Mesothelial cell of epicardium (in vitro differentiated cells): ENCODE results near the gene TMEM9. TPM values are rescaled to one million over a fixed set of nuclear protein-coding genes. Genes with fewer than 3 reads are reported as not detected.

Source experiments
- DNase-seq, 2 experiments: peaks; one replicate each; pipeline ENCODE4 v3.0.0; 2021; ENCODE audit warnings: low spot score in 2 of 2; ENCODE audit not compliant: unreplicated experiment in 2 of 2
- H3K27ac Mint-ChIP-seq: 2 replicates; pipeline ENCODE4 v1.8.0; 2021; ENCODE audit warnings: mixed read lengths
- H3K27me3 Mint-ChIP-seq: 2 replicates; pipeline ENCODE4 v1.8.0; 2021; ENCODE audit warnings: low read depth, mixed read lengths
- H3K36me3 Mint-ChIP-seq: 2 replicates; pipeline ENCODE4 v1.8.0; 2021; ENCODE audit warnings: mixed read lengths
- H3K4me1 Mint-ChIP-seq: 2 replicates; pipeline ENCODE4 v1.8.0; 2021; ENCODE audit warnings: mixed read lengths
- H3K4me3 Mint-ChIP-seq: 2 replicates; pipeline ENCODE4 v1.8.0; 2021; ENCODE audit warnings: mild to moderate bottlenecking, moderate library complexity, mixed read lengths
- H3K9me3 Mint-ChIP-seq: 2 replicates; pipeline ENCODE4 v1.8.0; 2021; ENCODE audit warnings: mixed read lengths
- total RNA-seq: library from RNA; stranded (reverse); gene quantifications from 3 replicates; pipeline ENCODE4 v1.2.1, GENCODE V29; 2021
- TF ChIP-seq, protein P1 (sequence below): fragments of 200-600 bp; sonication (generic); IDR thresholded peaks from one replicate; pipeline ENCODE4 v1.5.0; 2021; ENCODE audit warnings: antibody characterized with exemption; ENCODE audit not compliant: unreplicated experiment

The TMEM9 gene
- total RNA-seq, 1 donor from 2014 or later: 133 TPM

DNA sequence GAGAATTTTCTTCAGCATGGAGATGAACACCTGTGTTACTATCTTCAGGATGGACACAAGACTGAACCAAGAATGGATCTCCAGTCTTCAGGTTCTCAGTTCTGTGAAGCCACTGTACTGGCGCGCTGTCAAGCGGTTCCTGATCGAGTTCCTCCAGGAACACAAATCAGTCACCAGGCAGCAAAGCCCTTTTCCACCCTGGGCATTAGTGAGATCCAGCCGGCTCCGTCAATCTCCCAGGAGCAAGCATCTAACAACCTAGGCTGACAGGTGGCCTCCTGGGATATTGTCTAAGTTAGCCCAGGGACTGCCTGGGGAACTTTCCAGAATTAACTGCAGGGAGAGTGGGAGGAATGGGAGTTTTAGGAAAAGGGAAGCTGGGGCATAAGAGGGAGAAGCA lies 26.6 kb upstream of the TMEM9 start:
- no peak for DNase-seq
- Mint-ChIP-seq H3K4me3 (no peak overlapping the region), H3K27me3 (peaks cover 9% of the 10 kb centered on the region), H3K9me3 (peaks cover 11% of the 10 kb centered on the region), H3K27ac (no peak overlapping the region), H3K36me3 (no peaks in the 10 kb centered on the region), H3K4me1 (peaks cover 11% of the 10 kb centered on the region)
- TF ChIP-seq, protein P1, sequence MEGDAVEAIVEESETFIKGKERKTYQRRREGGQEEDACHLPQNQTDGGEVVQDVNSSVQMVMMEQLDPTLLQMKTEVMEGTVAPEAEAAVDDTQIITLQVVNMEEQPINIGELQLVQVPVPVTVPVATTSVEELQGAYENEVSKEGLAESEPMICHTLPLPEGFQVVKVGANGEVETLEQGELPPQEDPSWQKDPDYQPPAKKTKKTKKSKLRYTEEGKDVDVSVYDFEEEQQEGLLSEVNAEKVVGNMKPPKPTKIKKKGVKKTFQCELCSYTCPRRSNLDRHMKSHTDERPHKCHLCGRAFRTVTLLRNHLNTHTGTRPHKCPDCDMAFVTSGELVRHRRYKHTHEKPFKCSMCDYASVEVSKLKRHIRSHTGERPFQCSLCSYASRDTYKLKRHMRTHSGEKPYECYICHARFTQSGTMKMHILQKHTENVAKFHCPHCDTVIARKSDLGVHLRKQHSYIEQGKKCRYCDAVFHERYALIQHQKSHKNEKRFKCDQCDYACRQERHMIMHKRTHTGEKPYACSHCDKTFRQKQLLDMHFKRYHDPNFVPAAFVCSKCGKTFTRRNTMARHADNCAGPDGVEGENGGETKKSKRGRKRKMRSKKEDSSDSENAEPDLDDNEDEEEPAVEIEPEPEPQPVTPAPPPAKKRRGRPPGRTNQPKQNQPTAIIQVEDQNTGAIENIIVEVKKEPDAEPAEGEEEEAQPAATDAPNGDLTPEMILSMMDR: no peak

DNA sequence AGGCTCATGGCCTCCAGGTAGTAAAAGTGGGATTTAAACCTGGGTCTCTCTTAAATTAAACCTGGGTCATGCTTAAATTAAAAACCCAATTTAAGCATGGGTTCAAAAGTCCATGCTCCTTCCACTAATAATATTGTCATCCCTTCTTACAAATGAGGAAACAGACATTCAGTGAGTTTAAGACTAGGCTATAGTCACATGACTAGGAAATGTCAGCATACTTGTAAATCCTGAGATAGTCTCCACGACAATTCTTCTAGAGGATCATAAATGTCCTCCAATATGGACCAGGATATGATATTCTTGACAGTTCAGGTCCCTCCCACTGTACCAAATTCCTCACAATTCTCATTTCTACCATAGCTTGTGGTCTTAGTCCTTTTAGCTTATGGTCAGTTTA lies 25.9 kb upstream of the TMEM9 start:
- H3K4me3 Mint-ChIP-seq: no peak overlapping the region
- DNase-seq: no peak
- no peak overlapping the region for H3K27ac Mint-ChIP-seq
- H3K4me1 Mint-ChIP-seq: peaks cover 11% of the 10 kb centered on the region
- TF ChIP-seq, protein P1: no peak
- H3K27me3 Mint-ChIP-seq: peaks cover 9% of the 10 kb centered on the region
- H3K36me3 Mint-ChIP-seq: no peaks in the 10 kb centered on the region
- H3K9me3 Mint-ChIP-seq: peaks cover 11% of the 10 kb centered on the region

DNA sequence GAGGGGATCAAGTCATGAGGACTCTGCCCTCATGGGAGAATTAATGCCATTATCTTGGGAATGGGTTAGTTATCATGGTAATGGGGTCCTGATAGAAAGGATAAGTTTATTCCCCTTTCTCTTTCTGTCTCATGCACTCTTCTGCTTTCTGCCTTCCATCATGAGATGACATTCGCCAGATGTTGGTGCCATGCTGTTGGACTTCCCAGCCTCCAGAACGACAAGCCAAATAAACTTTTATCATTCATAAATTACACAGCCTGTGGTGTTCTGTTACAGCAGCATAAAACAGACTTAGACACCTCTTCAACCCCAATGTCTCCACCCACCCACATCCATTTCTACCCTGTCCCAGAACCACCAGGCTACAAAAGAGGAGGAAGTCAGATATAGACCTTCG lies 24.4 kb upstream of the TMEM9 start:
- Mint-ChIP-seq H3K27me3 (peaks cover 9% of the 10 kb centered on the region), H3K36me3 (no peaks in the 10 kb centered on the region), H3K4me3 (no peak overlapping the region), H3K9me3 (peaks cover 11% of the 10 kb centered on the region), H3K4me1 (peaks cover 3% of the 10 kb centered on the region), H3K27ac (no peak overlapping the region)
- TF ChIP-seq, protein P1: no peak
- no peak for DNase-seq

DNA sequence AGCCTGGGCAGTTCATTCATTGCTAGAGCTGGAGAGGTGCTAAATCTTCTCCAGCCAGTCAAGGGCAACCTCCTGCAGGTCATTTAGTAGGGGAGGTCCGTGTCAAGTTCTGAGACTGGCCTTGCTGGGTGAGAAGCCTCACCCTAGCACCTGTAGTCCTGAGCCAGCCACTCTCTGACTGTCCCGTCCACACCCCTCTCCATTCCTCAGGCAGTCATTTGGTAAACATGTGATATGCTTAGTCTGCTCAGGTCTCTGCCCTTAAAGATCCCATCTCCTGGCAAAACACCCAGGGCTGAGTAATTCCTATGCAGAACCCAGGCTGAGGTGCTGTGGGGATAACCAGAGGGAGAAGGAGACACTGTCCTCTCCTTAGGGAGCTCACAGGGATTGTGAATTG lies 22.7 kb upstream of the TMEM9 start:
- peaks cover 11% of the 10 kb centered on the region for H3K9me3 Mint-ChIP-seq
- TF ChIP-seq, protein P1: no peak
- H3K4me1 Mint-ChIP-seq: peaks cover 7% of the 10 kb centered on the region
- DNase-seq: no peak
- H3K27me3 Mint-ChIP-seq: peaks cover 4% of the 10 kb centered on the region
- no peaks in the 10 kb centered on the region for H3K36me3 Mint-ChIP-seq
- H3K27ac Mint-ChIP-seq: no peak overlapping the region
- H3K4me3 Mint-ChIP-seq: no peak overlapping the region

DNA sequence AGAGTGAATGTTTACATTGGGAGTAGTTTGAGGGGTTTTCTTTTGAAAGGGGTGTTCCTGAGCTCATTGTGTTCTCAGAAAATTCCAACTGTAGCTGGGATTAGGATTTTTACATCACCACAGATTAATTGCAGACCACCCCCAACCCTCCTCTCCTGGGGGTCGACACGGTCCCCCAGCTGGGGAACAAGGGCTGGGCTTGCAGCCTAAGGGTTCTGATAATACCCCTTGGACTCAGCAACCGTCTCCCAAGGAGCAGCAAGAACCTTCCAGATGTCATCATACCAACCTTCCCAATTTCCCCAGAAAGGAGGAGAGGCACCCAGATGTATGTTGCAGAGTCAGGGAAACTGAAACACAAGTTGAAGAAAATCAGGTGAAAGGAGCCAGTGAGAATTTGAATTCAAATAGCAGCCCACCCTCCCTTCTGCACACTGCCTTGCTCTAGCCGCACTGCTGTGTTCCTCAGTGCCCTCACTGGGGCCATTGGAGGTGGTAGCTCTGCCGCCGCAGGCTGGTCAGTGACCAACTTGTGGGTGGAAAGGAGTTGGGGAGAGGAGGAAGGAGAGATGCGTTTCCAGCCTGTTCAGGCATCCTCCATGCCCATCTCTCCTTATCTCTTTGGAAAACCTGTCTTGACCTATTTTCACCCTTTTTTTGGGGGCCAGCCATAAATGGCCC lies 21.7 kb upstream of the TMEM9 start:
- Mint-ChIP-seq H3K27me3 (no peaks in the 10 kb centered on the region), H3K4me3 (no peak overlapping the region), H3K4me1 (peaks cover 11% of the 10 kb centered on the region), H3K9me3 (peaks cover 11% of the 10 kb centered on the region), H3K27ac (no peak overlapping the region), H3K36me3 (no peaks in the 10 kb centered on the region)
- TF ChIP-seq, protein P1: no peak
- no peak for DNase-seq
